NCI-H526 (cell line): ENCODE measurements around the gene CCNYL1.

Source experiments
- DNase-seq, 2 experiments: peaks; one replicate each; lab custom pipeline; 2025; lab: John Stamatoyannopoulos, UW

Gene CCNYL1

DNA sequence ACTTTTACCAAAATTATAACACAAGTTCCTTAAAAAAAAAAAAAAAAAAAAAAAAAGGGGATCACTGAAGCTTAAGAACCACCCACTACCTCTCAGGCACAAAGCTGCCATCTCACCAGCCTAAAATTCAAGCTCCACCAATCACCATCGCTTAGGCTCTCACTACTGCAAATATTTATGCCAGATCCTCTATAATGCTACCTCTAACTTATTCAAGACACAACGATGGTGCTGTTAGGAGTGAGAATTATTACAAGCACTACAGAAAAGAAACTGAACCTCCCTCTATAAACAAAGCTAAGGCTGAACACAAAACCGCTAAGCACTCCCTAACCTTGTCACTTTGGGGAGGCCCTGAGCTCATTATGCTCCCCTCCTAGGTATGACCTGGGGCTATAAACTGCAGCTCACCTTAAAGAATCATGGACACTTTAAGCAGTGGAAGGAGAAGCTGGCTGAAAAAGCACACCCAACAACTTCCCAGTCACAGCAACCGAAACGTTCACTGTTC, 54.7 kb downstream of the CCNYL1 start:
- peak in 1 of 2 experiments; percentile 26 for DNase-seq

DNA sequence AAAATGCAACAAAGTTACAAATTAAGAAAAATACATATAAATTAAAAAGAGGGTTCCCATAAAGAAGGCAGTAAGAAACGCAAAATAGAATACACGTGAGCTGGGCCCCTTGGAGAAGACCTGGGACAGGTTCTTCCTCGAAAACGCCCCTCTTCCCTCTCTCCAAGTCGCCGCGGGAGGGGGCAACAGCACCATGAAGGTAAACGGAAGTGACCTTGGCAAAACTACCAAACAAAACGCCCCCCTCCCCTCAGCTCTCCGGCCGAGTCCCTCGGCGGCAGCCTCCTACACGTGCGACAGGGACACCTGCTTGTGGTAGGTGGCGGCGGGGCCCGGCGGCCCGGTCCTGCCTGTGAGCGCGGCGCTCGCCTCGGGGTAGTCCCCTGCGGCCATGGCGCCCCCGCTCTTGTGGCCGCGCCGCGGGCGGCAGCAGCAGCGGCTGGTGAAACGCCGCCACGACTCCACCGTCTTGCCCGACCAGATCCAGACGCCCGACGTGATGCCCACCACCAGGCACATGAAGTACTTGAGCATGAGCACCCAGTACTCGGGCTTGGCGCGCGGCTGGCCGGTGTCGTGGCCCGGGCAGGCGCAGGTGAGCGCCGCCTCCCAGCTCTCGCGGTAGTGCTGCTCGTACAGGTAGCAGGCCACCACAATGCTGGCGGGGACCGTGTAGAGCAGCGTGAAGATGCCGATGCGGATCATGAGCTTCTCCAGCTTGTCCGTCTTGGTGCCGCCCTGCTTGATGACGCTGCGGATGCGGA, 55.4 kb downstream of the CCNYL1 start:
- DNase-seq, result peak; percentile 32 to 81

DNA sequence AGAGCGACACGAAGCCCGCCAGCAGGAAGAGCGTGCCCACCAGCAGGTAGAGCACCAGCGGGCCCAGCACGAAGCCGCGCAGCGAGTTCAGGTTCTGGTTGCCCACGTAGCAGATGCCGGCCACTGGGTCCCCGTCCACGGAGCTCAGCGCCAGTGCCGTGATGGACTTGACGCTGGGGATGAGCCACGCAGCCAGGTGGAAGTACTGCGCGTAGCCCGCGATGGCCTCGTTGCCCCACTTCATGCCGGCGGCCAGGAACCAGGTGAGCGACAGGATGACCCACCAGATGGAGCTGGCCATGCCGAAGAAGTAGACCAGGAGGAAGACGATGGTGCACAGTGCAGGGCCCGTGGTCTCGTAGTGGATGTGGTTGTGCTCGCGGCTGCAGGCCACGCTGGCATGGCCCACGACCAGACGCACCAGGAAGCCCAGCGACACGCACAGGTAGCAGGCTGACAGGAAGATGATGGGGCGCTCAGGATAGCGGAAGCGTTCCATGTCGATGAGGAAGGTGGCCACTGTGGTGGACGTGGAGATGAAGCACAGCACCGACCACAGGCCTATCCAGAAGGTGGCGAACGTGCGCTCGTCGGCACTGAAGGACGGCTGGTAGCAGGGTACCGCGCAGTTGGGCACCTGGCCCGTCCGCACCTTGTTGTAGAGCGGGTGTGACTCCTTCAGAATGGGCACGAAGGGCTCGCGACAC, 56.2 kb downstream of the CCNYL1 start:
- DNase-seq, result peak; percentile 21 to 84

DNA sequence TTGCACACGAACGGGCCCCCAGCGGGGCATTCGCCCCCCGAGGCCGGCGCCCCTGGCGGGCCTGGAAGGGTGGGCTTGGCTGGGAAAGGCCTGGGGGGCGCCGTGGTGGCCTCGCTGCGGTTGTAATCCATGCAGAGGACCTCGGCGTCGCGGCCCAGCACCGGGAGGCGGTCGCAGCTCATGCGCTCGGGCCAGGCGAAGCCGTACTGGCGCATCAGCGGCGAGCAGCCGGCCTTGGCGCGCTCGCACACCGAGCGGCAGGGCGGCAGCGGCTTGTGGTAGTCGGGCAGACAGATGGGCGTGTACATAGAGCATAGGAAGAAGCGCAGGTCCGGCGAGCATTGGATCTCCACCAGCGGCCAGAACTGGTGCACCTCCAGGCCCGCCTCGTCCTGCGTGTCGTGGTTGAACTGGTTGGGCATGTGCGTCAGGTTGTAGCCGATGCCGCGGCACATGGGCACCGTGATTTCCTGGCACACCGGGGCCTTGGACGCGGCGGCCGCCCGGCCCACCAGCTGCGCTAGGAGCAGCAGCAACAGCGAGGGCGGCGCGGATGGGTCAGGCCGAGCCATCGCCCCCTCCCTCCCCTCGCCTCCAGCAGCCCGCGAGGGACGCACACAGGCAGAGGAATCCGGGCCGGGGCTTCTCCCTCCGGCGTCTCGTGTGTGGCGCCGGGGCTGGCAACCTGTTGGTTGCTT, 56.9 kb downstream of the CCNYL1 start:
- DNase-seq, result peak; percentile 45 to 80

DNA sequence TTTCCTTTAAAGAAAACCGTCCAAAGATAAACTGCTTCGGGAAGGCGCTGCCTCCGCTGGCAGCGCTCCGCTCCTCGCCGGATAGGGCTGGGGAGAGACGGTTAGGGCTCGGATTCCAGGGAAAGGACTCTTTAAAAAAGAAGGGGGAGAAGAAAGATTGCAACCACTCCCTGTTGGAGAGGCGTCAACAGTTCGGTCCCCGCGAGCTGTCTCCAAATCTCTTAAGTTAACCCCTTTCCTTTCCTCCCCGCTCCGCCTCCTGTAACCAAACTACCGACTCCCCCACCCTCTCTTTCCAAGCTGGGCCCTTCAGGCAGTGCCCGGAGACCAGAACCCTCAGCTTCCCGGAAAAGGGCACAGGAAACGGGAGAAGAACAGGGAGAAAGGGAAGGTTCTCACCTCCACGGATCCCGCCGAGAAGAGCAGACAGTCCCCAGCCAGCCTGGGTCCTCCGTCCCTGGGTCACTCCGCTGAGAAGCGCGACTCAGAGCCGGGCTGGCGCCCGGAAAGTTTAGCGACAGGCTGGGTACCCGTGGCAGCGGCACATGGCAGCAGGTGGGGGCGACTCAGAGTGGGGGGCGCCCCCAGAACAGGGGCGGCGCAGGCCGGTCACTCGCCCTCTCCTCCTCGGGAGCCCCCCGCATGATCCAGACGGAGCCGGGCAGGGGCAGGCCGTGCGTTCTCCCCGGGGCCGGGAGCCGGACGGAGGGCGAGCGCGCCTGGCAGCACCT, 57.6 kb downstream of the CCNYL1 start:
- DNase-seq, result peak in 1 of 2 experiments; percentile 73

DNA sequence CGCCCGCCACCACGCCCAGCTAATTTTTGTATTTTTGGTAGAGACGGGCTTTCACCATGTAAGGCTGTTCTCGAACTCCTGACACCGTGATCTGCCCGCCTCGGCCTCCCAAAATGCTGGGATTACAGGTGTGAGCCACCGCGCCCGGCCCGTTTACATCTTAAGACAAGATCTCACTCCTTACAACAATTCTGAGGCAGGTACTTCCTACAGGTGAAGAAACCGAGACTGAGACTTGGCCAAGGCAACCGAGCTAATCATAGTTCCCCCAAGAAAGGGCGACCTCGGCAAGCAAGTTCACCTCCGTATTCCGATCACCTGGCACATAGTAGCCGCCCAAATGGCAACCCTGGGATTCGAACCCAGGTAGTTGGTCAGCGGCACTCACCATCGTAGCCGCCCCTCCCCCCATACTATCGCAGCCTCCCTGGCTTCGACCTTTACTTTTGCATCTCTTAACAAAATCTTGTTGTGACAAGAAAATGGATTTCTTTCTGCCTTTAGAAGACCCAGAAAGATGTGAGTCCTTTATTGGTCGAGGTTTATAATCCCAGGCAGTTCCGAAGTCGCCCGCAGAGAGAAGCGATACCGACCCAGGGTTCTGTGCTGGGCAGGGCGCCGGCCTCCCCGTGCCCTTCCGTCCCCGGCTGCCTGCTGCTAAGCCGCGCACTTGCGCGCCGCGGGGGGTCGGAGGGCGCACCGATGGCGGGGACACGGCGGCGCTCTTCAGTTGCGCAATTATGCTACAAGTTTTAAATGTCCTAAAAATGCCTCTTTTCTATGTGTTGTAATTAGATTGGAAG, 59.4 kb downstream of the CCNYL1 start:
- no peak for DNase-seq

DNA sequence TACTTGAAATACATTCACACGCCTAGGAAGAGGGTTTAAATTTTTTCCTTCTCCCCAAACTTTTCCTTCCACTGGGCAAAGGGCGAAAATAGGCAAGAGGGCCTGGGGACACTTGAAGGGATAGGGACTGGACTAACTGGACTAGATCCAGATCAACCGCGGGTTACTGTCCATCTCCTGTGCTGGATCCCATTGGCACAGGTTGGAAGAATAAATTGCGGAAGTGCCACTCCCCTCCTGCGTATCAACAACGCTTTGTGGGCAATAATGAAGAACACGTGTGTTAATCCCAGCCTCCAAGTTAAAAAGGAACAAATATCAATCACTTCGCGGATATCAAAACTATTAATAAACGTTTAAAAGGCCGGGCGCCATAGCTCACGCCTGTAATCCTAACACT, 60.0 kb downstream of the CCNYL1 start:
- no peak for DNase-seq

DNA sequence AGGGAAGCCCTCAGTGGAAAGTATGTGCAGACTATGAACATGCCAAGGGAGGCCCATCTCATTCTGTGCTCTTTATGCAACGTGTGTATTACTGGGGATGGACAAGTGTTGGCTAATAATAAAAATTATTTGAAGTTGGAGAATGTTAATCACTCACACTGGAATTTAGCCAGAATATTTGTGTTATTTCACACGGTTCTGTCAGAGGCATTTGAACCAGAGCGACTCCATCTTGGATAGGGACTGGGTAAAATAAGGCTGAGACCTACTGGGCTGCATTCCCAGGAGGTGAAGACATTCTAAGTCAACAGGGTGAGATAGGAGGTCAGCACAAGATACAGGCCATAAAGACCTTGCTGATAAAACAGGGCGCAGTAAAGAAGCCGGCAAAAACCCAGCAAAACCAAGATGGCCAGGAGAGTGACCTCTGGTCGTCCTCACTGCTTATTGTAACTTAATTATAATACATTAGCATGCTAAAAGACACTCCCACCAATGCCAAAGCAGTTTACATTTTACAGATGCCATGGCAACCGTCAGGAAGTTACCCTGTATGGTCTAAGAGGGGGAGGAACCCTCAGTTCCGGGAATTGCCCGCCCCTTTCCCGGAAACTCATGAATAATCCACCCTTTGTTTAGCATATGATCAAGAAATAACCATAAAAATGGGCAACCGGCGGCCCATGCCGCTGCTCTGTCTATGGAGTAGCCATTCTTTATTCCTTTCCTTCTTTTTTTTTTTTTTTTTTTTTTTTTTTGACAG, 60.8 kb downstream of the CCNYL1 start:
- DNase-seq, result no peak

DNA sequence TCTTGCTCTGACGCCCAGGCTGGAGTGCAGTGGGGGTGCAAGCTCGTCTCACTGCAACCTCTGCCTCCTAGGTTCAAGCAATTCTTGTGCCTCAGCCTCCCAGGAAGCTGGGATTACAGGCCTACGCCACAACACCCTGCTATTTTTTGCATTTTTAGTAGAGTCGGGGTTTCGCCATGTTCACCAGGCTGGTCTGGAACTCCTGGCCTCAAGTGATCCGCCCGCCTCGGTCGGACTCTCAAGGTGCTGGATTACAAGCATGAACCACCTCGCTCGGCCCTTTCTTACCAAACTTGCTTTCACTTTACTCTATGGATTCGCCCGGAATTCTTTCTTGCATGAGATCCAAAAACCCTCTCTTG, 61.4 kb downstream of the CCNYL1 start:
- no peak for DNase-seq

DNA sequence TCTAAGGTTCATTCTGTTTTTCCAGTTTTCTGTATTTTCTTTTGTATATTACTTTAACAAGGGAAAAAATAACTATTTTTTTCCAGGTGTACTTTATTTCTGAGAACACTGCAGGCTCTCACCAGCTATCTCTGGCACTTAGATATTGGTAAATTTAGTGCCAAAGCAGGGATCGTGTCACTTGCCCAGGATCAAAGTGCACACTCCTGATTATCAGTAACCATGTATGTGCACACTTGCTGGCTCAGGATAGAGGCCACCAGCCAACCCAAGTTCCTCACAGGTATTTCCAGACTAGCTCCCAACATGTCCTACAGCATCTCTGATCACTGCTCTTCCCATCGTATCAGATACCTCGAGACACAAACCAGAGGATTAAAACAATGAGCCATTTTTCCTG, 64.0 kb downstream of the CCNYL1 start:
- no peak for DNase-seq

DNA sequence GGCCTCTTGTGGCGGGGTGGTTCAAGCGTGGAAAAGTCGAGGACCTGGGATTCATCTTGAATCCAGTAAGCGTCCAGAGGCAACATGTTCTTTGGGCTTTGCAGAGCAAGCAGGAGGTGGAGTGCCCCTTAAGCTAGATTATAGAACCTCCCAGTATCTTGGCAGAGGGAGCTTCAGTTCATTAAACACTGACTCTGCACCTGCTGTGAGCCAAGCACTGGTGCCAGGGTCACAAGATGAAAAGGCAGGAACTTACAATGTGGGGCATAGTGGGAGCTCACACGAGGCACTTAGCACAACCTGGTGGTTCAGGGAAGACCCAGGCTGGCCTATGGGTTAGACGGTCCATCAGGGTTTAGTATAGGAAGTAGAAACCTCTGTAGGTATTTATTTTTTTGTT, 65.7 kb downstream of the CCNYL1 start:
- no peak for DNase-seq

DNA sequence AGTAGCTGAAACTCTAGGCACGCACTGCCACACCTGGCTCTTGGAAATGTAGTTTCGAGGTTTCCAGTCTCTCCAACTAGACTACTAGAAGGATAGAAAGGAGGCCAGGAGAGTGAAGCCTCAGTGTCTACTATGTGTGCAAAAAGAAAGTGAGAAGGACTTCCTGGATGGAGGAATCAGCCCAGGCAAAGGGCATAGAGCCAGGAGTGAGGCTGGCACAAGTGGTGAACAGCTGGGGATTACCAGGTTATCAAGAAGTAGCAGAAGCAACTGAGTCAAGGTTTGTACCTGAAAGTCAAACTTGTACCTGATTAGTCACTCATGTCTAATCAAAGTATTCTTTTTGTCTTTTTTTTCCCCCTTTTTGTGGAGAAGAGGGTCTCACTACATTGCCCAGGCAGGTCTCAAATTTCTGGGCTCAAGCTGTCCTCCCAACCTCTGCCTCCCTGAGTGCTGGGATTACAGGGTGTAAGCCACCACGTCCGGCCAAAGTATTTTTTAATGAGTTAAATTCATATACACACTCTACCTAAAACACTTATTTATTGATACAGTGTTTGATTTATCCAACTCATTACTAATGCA, 67.0 kb downstream of the CCNYL1 start:
- DNase-seq, result no peak

DNA sequence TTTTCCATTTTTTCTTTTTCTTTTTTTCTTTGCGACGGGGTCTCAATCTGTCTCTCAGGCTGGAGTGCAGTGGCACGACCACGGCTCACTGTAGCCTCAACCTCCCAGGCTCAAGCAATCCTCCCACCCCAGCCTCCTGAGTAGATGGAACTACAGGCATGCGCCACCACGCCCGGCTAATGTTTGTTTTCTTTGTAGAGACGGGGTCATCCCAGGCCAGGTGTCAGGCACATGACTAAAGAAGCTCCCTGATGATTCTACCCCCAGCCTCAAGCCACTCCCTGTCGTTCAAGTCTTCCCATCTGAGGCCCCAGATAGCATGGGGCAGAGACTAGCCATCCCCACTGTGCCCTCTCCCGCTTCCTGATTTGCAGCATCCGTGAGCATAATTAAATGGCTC, 68.1 kb downstream of the CCNYL1 start:
- no peak for DNase-seq

DNA sequence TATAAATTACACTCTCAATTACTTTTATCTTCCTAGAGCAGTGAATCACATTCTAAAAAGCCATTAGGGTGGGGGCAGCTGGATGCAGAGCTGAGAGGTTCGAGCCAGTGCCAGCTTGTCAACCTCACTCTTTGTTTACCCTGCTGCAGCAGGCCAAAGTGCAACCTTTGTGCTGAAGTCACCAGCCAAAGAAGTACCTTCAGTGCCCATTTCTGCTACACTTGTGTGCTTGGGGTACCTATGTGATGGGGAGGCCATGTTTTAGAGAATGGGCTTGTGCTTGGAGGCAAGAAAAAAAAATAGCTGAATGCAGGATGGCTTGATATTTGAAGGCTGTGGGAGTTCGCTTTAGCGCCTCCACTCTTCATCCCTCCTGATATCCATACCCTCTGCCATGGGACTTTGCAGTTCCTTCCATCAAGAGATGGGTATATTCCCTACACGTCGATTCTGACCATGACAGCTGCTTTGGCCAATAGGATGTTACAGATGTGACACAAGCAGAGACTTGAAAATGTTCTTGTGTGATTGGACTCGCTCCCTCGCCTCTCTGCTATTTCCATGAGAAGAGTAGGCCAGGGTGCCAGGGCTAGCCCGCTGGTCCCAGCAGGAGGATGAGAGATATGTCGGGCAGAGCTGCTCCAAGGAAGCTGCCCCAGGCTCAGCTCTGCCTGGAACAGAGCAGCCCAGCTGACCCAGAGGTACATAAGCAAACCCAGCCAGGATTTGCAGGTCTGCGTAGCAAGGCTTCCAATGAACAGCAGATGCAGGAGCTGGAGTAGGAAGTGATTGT, 71.0 kb downstream of the CCNYL1 start:
- no peak for DNase-seq

DNA sequence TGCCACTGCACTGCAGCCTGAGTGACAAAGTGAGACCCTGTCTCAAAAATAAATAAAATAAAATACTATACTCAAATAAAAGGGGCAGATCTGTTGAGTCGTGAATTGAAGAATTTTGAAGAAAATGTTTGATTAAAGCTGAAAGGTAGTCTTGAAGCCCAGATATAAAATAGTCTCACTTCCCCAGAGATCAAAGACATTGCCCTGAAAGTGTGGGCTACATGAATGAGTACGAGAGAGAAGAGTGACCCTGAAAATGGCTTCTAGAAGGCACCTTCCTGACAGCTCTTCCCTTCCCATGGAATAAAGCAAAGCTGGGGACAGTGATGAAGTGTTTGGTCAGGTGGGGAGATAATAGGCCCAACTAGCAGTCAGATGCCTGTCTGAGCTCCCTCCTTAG, 72.1 kb downstream of the CCNYL1 start:
- DNase-seq, result no peak

DNA sequence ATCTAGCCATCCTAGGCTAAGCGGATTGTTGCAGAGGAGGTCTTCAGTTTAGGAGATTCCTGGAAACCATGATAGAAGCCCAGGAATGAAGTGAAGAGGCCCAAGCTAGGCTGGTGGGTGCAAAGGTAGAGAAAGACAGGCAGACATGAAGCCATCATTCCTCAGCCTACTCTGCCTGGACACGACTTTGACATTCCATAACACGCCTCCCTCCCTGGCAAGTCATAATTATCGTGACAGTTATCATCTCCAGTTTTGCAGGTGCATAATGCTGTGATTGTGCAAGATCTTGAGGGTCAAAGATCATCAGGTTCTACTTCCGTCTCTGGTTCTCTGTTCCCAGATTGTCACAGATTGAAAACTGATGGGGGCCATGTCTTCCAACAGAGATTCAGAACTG, 73.5 kb downstream of the CCNYL1 start:
- no peak for DNase-seq

DNA sequence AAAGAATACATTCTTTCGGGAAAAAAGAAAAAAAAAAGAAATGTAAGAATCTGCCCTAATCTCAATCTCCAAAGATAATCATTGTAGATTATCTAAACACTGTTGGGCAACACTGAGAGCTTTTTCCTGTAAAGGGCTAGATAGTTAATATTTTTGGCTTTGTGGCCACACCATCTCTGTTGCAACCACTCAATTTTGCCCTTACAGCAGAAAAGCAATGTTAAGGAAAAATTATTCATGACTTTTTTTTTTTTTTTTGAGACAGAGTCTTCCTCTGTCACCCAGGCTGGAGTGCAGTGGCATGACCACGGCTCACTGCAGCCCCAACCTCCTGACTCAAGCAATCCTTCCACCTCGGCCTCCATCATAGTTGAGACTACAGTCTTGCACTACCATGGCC, 75.6 kb downstream of the CCNYL1 start:
- no peak for DNase-seq

DNA sequence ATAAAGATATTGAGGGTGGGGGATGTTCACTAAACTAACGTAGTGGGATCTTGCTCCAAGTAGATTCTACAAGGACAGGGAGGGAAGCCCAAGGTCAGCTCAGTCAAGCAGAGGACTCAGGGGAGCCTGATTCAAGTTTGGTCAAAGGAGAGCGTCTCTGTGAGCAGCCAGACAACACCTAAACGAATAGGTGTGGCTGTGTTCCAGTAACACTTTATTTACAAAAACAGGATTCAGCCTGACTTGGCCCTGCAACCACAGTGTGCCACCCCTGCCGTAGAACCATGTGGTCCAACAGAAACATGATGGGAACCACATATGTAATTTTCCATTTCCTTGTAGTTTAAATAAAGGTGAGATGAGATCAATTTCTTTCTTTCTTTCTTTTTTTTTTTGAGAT, 76.4 kb downstream of the CCNYL1 start:
- no peak for DNase-seq

DNA sequence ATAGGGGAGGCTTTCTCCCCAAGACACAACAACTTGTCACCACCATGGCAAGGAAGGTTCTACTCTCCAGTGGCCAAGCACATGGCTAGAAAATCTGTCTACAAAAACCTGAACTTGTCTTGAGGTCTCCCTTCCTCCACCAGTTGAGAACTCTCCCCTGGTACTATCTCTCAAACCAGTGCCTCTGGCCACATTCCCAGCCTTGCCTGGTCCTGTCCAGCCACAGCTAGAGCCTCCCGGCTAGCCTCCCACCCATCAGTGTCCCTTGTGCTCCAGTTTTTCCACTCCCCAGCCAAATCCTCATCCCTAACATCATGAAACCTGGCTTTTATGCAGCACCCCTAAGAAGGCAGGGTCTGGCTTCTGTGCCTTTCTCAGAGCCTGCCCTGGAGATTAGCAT, 79.5 kb downstream of the CCNYL1 start:
- DNase-seq, result no peak
